GM18951 (cell line): ENCODE data around the gene SLC39A3.

Experiments used
- POLR2A ChIP-seq: IDR thresholded peaks from 4 replicates; pipeline ENCODE4 v1.6.1; 2011; ENCODE audit warnings: mild to moderate bottlenecking; ENCODE audit not compliant: insufficient read length, insufficient read depth; ENCODE audit errors: extremely low read depth
- in situ Hi-C: fragments of 300-500 bp; cut with MboI; formaldehyde crosslinking; loops from one replicate; pipeline ENCODE4 v1.12.0; 2022; ENCODE audit warnings: low sequenced_read_pairs, mixed read lengths, inconsistent platforms; ENCODE audit not compliant: unreplicated experiment

The SLC39A3 gene

GRCh38 chr19:2774953-2775555 is 35.2 kb upstream of the SLC39A3 start:
- in situ Hi-C loops, result no loop called here
- TF ChIP-seq POLR2A, result no peak

GRCh38 chr19:2774083-2774679 is 34.4 kb upstream of the SLC39A3 start:
- TF ChIP-seq POLR2A, result no peak
- in situ Hi-C loops, result no loop called here

DNA sequence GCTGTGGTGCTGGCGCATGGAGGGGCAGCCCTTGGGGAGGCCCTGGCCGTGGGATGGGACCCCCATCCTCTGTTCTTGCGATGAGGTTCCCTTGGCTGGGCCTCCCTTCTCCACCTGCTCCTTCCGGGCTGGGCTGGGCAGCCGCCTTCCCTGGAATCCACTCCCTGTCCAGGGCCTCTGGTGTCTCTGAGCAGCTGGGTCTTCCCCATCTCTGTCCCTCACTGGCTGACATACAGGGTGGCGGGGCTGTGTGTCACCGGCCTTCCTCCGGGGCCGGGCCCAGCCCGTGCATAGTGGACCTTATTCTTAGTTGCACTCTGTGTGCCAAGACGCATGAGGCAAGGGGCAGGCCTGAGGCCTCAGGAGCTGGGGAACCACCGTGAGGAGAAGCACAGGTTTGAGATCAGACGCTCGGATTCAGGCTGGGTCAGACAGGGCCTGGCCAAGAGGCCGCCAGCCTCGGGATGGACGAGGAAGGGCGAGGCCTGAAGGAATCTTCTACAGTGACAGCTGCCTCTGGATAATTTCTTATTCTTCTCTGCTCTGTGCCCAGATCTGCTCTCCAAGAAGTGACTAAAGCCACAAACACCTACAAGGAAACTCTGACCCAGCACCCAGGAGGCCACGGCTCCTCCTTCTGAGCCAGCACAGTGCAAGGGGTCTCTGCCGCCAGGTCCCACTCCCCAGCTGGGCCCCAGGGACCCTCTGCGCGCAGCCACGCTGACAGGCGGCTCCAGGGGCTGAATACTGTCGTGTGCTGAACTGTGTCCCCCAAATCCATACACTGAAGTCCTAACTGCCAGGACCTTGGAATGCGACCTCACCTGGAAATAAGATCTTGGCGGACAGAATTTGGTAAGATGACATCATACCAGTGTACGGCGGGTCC is 32.2 kb upstream of the SLC39A3 start:
- TF ChIP-seq POLR2A, result no peak
- in situ Hi-C loops, result no loop called here

- in situ Hi-C loops, result no loop called here
- TF ChIP-seq POLR2A, result no peak
These were observed 30.5 kb upstream of the SLC39A3 start for GRCh38 chr19:2770055-2771013.

GRCh38 chr19:2769218-2769617 is 29.4 kb upstream of the SLC39A3 start:
- in situ Hi-C loops, result no loop called here
- TF ChIP-seq POLR2A, result no peak

GRCh38 chr19:2768365-2769132 is 28.7 kb upstream of the SLC39A3 start:
- TF ChIP-seq POLR2A, result no peak
- in situ Hi-C loops, result no loop called here

- no peak for TF ChIP-seq POLR2A
- in situ Hi-C loops, result no loop called here
These were observed 27.9 kb upstream of the SLC39A3 start for GRCh38 chr19:2767688-2768087.

DNA sequence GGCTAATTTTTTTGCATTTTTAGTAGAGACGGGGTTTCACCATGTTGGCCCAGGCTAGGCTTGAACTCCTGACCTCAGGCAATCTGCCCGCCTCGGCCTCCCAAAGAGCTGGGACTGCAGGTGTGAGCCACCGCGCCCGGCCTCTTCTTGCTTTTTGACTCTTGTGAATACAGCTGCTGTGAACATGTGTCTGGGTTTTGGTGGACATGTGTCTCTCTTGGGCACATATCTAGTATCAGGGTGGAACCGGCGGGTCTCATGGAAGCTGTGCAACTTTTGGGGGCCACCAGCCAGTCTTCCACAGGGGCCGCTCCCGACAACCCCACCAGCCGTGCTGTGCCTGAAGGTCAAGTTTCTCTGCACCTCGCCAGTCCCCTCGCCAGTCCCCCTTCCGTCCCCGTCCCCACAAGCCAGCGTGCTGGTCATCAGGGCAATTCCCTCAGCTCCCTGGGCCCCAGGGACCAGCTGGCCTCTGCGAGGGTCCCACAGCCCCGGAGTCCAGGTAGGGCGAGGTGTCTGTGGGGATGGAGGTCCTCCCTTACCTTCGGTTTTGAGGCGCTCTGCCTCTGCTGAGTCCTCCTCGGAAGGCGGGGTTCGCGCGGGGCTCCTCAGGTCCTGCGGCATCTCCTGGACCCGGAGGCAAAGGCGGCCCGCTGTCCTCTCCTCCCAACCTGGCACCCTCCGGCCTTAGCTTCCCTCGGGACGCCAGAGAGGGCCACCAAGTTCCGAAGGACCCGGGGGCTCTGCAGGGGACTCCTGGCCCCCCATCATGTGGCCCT is 27.0 kb upstream of the SLC39A3 start:
- in situ Hi-C loops, result no loop called here
- no peak for TF ChIP-seq POLR2A

DNA sequence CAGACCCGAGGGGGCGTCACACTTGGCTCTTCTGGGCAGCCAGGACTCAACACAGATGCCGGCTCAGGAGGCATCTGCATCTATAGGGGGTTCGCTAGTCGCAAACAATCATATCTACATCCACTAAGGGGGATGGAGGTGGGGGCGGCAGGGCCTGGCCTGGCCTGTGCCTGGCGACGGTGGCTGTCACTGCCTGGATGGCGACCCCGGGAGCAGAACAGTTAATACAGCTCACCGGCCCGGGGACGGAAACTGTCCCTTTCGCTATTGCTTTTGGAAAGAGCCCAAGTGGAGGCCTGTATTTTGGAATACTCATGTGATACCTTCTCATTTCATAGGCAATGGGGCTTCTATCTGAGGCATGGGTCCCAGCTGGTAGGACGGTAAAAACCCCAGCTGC is 25.6 kb upstream of the SLC39A3 start:
- no peak for TF ChIP-seq POLR2A
- in situ Hi-C loops, result no loop called here

DNA sequence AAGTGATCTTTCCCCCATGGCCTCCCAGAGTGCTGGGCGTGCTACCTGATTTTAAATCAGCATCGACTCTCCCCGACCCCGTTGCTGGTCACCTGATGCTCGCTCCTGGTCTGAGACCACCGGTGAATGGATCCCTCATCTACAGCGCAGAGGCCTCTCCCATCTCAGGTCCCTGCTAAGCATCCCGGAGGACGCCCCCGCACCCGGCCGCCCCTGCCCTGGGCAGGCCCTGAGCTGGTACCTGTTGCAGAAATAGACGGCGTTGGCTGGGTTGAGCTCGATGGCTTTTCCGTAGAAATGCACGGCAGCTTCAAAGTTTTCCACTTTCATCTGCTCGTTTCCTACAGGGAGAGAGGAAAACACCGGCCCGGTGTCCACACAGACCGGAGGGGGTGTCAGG is 25.1 kb upstream of the SLC39A3 start:
- in situ Hi-C loops, result no loop called here
- TF ChIP-seq POLR2A, result no peak

DNA sequence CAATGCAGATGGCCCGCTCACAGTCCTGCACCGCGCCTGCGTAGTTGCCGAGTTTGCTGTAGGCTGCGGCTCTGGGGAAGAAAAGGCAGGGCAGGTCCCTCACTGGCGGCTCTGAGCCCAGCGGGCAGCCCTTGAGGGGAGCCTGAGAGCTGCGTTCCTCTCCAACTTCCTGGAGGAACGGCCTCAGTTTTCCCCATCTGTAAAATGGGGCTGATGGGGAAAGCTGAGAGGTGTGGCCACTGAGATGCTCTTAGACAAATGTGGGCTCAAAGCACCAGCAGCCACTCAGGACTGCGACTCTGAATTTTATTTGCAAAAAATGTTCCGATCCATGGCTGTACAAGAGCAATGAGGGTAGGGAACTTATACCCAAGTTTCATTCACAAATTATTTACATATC is 23.9 kb upstream of the SLC39A3 start:
- in situ Hi-C loops, result no loop called here
- TF ChIP-seq POLR2A, result no peak
